ENCODE results near the gene CHRNB2. TPM values are rescaled to one million over a fixed set of nuclear protein-coding genes. Genes with fewer than 3 reads are reported as not detected.

Gene CHRNB2
- total and polyA plus RNA-seq, 2 of the 8 experiments (the other 6 are each of a cell fraction or from before 2014, with no cell fraction given) = 3.1 to 4.1 TPM

- WGBS, 2 experiments (ENCODE audit: extremely low coverage in 1 of 2, insufficient coverage in 1 of 2, insufficient read length in 1 of 2, insufficient replicate concordance in 2 of 2, low coverage in 1 of 2, low lambda C conversion rate in 2 of 2, missing lambda C conversion rate in 1 of 2) = 94% methylated on average over 3 of the region's 3 CpGs; no CpG with 5 or more reads in 1 of the 2 experiments
- Histone ChIP-seq H3K27me3 (replicated peaks in 1 of 4; ENCODE audit: control insufficient read depth in 3 of 4, extremely low read depth in 1 of 4, insufficient read depth in 3 of 4, low read length in 3 of 4) (no peaks in the 10 kb centered on the region), H3K18ac (ENCODE audit: extremely low read depth, low read length) (no peak overlapping the region), H2BK5ac (ENCODE audit: low read depth, low read length) (no peak overlapping the region), H3K4me1 (replicated peaks in 1 of 4; ENCODE audit: control insufficient read depth in 3 of 4, insufficient read depth in 4 of 4, low read length in 3 of 4) (peaks cover 0 to 13% (median 6%) of the 10 kb centered on the region in 4 experiments; a peak in 6 of 7 replicates), H3K4me2 (ENCODE audit: insufficient read depth in 1 of 2, low read depth in 2 of 2, low read length in 2 of 2) (no peak overlapping the region), H2BK15ac (ENCODE audit: low read length) (no peak overlapping the region), H3K27ac (ENCODE audit: low read depth, low read length) (no peak overlapping the region), H3K79me1 (ENCODE audit: low read depth, low read length) (peaks cover 18% of the 10 kb centered on the region), H4K8ac (ENCODE audit: extremely low read depth, insufficient read depth, low read length) (no peak overlapping the region), H3K4ac (replicated peaks; ENCODE audit: insufficient read length, low read depth, low read length) (no peak overlapping the region), H2BK20ac (ENCODE audit: low read length) (no peak overlapping the region), H3K9me3 (ENCODE audit: insufficient read depth in 2 of 2, low read depth in 1 of 2, low read length in 1 of 2) (no peaks in the 10 kb centered on the region), H2BK12ac (ENCODE audit: low read depth, low read length) (no peak overlapping the region), H3K36me3 (ENCODE audit: control insufficient read depth in 2 of 4, insufficient read depth in 4 of 4, low read length in 3 of 4) (peaks cover 0 to 4% (median 0%) of the 10 kb centered on the region in 4 experiments; a peak in 2 of 8 replicates), H3K4me3 (ENCODE audit: extremely low read depth in 1 of 4, insufficient read depth in 2 of 4, low read depth in 3 of 4, low read length in 4 of 4) (no peak overlapping the region), H3K79me2 (ENCODE audit: control insufficient read depth in 1 of 2, insufficient read depth in 2 of 2, low read length in 2 of 2) (peaks cover 40 to 99% of the 10 kb centered on the region in 2 experiments), H4K20me1 (replicated peaks in 1 of 2; ENCODE audit: control insufficient read depth in 1 of 2, insufficient read depth in 2 of 2, low read length in 2 of 2) (peaks cover 8 to 9% of the 10 kb centered on the region in 2 experiments), H2BK120ac (replicated peaks; ENCODE audit: low read depth, low read length) (no peak overlapping the region), H3K23ac (ENCODE audit: insufficient read length) (no peak overlapping the region), H3K56ac (replicated peaks; ENCODE audit: insufficient read length, low read depth, low read length) (no peak overlapping the region), H2AK5ac (ENCODE audit: low read depth, low read length) (no peak overlapping the region), H4K5ac (ENCODE audit: insufficient read length, low read depth, low read length) (no peak overlapping the region), H3K23me2 (ENCODE audit: low read depth, low read length) (no peaks in the 10 kb centered on the region), H3K14ac (ENCODE audit: insufficient read length) (no peak overlapping the region), H4K91ac (replicated peaks; ENCODE audit: insufficient read length, low read length) (no peak overlapping the region), H2AFZ (ENCODE audit: low read length) (no peak overlapping the region), H3K9ac (replicated peaks in 1 of 4; ENCODE audit: extremely low read depth in 1 of 4, low read depth in 3 of 4, low read length in 3 of 4) (no peak overlapping the region)
- ChIA-PET POLR2A (ENCODE audit: partially characterized antibody) (interaction anchor here (9.6 kb wide), 1 partner anchor 11 kb away, joined by 111 read pairs; the partner anchor contains the start of gene ADAR), CTCF (ENCODE audit: partially characterized antibody) (interaction anchor here (1.2 kb wide), 1 partner anchor 49 kb away, joined by 4 read pairs; no protein-coding TSS in a partner anchor)
- TF ChIP-seq TBP (IDR thresholded peaks at IDR 0.05; ENCODE audit: low read depth, low read length) = no peak
- TF ChIP-seq HDAC6 (IDR thresholded peaks at IDR 0.05; ENCODE audit: low read depth, low read length) = no peak
- no peak for DNase-seq (ENCODE audit: low read depth in 1 of 2, low spot score in 2 of 2)
- FAIRE-seq = no peak
Measured at GRCh38 chr1:154620751-154621150, 53.2 kb downstream of the CHRNB2 start.

All from H1 (cell line).